Amniotic stem cell (primary cell): ENCODE measurements around the gene FAM13C.

Experiments used
- DNase-seq: peaks from one replicate; lab custom pipeline; 2025; lab: John Stamatoyannopoulos, UW

Gene FAM13C

GRCh38 chr10:59317066-59317465 is 45.3 kb downstream of the FAM13C start:
- no peak for DNase-seq

- DNase-seq, result no peak
These were observed 46.9 kb downstream of the FAM13C start for GRCh38 chr10:59315465-59315864.

GRCh38 chr10:59314268-59314667 is 48.1 kb downstream of the FAM13C start:
- no peak for DNase-seq

- DNase-seq, result no peak
These were observed 50.1 kb downstream of the FAM13C start for GRCh38 chr10:59312247-59312646.

- DNase-seq, result no peak
These were observed 51.3 kb downstream of the FAM13C start for GRCh38 chr10:59311025-59311424.

- DNase-seq, result no peak
These were observed 51.9 kb downstream of the FAM13C start for GRCh38 chr10:59310324-59310914.

- DNase-seq, result no peak
These were observed 57.7 kb downstream of the FAM13C start for GRCh38 chr10:59304521-59305097.

GRCh38 chr10:59303018-59303417 is 59.3 kb downstream of the FAM13C start:
- DNase-seq, result no peak

- DNase-seq, result no peak
These were observed 60.0 kb downstream of the FAM13C start for GRCh38 chr10:59302381-59302780.

- DNase-seq, result no peak
These were observed 61.1 kb downstream of the FAM13C start for GRCh38 chr10:59301067-59301754.

GRCh38 chr10:59300386-59300785 is 62.0 kb downstream of the FAM13C start:
- no peak for DNase-seq

GRCh38 chr10:59299933-59300332 is 62.4 kb downstream of the FAM13C start:
- no peak for DNase-seq

GRCh38 chr10:59290448-59290847 is 71.9 kb downstream of the FAM13C start:
- no peak for DNase-seq

GRCh38 chr10:59289853-59290252 is 72.5 kb downstream of the FAM13C start:
- DNase-seq, result no peak

- no peak for DNase-seq
These were observed 74.6 kb downstream of the FAM13C start for GRCh38 chr10:59287587-59288255.

- DNase-seq, result no peak
These were observed 76.5 kb downstream of the FAM13C start for GRCh38 chr10:59285848-59286247.

- no peak for DNase-seq
These were observed 77.3 kb downstream of the FAM13C start for GRCh38 chr10:59285073-59285472.

GRCh38 chr10:59284118-59284975 is 78.0 kb downstream of the FAM13C start:
- no peak for DNase-seq

GRCh38 chr10:59283456-59284091 is 78.8 kb downstream of the FAM13C start:
- DNase-seq, result no peak

GRCh38 chr10:59281861-59282260 is 80.5 kb downstream of the FAM13C start:
- no peak for DNase-seq

- DNase-seq, result no peak
These were observed 82.3 kb downstream of the FAM13C start for GRCh38 chr10:59279991-59280505.
